Stimulated activated CD4-positive, alpha-beta T cell treated with anti-CD3 and anti-CD28 coated beads, Interleukin-4, amount 100 ng/mL, for 24 hours (primary cell): ENCODE measurements around the gene WDR6.
"Not testable (repeated sequence)": the region's sequence is repeated elsewhere in the genome, so short reads cannot be mapped to it uniquely, and the experiment has no call there.

ENCODE experiments used
- DNase-seq: peaks from one replicate; pipeline ENCODE4 v3.0.0-alpha.2; 2020

Gene WDR6

DNA sequence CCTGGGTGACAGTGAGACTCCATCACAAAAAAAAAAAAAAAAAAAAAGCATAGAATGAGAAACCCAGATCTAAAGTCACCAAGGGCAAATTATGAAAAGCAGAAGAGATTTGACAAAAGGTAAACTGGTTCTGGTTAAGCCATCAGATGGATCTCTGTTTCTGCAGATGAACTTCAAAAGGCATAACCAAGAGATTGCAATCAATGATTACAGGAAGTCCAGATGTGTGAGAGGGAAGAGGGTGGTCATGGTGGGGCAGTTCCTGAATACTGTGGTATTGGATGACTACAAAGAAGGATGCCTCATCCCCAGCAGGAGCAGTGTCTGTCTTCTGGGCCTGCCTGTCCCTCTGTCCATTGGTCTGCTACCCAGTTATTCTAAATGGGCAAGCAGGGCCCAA lies 13.4 kb upstream of the WDR6 start:
- no peak for DNase-seq

DNA sequence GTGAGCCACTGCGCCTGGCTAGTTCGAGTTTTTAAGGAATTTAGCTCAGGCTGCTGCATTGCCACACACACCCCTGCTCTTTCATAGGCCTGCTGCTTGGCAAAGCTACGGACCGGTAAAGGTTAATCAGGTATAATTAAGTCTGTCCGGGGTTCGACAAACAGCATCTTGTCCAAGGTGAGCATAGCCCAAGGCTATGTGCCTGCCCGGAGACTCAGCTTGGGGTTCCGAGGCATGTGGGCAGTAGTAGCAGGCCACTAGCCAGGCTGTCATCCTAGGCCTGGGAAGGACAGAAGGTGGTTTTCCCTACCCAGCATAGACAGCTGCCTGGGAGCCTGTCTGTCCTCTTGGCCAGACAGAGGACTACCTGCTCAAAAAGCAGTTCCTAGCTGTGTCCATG lies 10.6 kb upstream of the WDR6 start:
- DNase-seq: no peak

DNA sequence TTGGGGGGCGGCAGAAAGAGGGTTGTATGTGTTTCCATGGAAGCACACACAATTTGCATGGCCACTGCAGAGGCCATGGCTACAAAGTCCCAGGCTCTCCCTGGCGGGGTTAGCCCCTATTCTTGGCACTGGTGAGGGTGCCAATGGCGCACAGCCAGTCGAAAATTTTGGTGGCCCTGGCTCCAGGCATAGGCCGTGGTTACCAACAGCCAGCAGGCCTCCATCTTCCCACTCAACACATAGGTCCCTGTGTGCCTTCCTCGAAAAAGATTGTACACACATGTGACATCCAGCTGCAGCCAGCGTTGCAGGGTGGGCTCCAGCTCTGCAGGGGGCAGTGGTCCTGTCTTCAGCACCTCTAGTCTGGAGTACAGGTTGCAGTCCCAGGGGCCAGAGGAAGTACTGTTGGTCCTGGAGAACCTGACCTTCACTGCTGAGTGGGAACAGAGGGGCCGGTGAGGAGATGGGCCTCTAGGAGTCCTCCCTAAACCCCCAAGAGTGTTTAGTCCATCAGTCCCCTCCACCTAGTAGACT lies 10.0 kb upstream of the WDR6 start:
- no peak for DNase-seq

DNA sequence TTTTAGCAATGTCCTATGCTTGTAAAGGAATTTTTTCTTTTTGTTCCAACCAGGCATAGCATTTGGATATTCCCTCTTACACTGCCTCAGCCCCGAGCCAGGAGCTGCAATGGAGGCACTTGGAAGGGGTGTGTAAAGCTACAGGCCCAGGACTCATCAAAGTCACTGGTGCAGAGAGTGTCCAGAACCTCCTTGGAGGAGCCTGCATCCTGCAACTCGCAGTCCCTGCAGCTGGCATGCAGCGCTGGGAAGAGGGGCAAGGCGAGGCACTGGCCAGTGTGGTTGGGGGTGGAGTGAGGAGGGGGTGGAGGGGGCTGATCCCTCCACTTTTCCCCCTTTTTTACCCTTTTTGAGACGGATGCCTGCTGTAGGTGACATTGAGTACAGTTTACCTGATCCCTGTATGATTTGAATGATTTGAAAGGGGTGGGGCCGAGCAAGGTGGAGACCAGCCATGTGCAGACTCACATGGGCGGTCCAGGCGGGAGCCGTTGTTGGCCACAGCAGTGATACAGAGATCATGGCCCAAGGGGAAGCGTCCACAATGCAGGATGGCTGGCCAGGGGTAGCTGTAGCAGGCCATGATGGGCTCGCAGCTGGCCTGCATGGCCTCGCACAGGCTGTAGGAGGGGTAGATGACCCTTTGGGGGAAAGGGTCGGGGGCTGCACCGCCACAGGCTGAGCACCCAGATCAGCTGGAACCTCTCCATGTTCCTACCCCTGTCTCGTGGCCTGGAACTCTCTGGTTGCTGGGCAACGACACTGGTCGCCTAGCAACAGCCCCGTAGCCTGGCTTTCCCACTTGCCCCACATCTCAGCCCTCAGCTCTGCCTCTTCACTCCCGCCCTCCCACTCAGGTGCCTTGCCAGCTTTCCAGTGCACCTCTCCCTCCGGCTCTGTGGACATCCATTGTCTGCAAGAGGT lies 9.2 kb upstream of the WDR6 start:
- no peak for DNase-seq

GRCh38 chr3:48999085-48999858 lies 7.9 kb upstream of the WDR6 start:
- no peak for DNase-seq

- no peak for DNase-seq
Measured at GRCh38 chr3:49001155-49001554, 6.0 kb upstream of the WDR6 start.

- DNase-seq: no peak
Measured at GRCh38 chr3:49004352-49005302, 2.6 kb upstream of the WDR6 start.

DNA sequence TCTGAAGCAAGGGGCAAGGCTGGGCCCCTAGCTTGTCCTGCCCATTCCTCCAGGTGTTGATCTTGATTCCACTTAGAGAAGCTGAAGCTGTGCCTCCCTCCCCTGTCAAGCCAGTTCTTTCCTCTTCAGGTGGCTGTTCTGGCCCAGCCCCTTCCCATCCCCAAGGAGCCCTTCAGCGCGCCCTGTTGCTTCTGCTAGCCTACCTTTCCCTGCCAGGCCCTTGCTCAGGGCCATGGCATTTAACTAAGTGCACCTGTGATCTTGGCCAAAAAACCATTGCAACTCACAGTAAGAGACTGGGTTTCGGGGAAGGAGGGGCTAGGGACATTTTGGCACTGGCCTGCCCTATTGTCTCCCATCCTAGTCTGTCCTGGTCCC lies 1.9 kb upstream of the WDR6 start:
- no peak for DNase-seq

- DNase-seq: no peak
Measured at GRCh38 chr3:49005998-49006397, 1.2 kb upstream of the WDR6 start.

DNA sequence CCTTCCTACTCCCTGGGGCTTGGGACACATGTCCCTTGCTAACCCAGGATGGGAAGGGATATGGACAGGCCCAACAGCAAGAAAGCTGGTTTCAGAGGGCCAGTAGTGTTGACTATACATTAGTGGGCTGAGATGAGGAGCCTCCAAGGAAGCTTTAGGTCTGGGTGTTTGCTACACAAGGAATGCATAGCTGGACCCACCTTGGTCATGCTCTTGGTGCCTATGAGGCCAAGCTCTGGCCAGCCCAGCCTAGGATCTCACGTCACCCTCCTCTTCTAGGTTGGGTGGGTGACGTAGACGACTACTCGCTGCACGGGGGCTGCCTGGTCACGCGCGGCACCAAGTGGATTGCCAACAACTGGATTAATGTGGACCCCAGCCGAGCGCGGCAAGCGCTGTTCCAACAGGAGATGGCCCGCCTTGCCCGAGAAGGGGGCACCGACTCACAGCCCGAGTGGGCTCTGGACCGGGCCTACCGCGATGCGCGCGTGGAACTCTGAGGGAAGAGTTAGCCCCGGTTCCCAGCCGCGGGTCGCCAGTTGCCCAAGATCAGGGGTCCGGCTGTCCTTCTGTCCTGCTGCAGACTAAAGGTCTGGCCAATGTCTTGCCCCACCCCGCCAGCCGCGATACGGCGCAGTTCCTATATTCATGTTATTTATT lies 653 bp upstream of the WDR6 start:
- DNase-seq: no peak

DNA sequence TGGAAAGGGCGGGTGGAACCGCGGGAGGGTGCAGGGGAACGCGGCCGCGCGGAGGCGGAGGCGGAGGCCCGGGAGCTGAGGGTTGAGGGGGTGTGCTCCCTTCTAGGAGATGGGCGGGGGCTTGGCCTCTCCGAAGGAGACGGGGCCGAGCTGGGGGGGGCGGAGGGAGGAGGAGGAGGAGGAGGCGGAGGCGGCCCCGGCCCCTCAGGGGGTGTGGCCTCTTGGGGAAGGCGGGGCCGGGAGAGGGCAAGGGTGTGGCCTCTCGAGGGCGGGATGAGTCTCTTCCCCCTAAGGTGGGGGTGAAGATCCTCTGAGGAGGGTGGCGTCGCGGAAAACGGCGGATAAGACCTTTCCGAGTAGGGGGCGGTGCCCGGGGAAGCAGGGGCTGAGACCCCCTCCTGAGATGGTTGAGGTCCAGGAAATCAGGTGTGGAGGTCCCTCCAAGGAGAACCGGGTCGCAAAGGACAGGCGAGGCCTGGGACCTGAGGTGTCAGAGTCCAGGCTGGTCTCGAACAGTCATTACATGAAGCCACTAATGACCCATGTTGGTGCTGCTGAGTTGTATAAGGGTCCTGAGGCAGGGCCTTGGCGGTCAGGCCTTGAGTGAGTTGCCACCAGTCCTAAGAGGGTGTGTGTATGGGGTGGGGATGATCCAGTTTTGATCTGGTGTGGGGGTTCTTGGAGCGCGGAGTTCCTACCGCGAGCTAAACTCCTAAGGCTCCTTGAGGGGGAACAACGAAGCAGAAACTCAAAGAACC lies 759 bp downstream of the WDR6 start:
- peak; percentile 84 for DNase-seq

- not testable (repeated sequence) for DNase-seq
Measured at GRCh38 chr3:49008627-49009026, 1.4 kb downstream of the WDR6 start.

DNA sequence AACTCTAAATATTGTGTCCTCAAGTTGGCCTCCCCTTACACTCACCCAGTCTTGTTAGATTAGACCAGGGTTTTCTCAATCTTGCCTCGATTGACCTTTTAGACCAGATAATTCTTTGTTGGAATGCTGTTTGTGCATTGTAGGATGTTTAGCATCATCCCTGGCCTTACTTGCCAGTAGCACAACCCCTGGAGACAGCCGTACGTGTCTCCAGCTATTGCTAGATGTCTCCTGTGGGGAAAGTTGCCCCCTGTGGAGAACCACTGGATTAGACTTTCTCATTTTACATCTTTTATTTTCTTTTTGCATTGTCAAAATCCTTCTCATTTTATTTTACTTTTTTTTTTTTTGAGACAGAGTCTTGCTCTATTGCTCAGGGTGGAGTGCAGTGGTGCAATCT lies 2.2 kb downstream of the WDR6 start:
- no peak for DNase-seq

DNA sequence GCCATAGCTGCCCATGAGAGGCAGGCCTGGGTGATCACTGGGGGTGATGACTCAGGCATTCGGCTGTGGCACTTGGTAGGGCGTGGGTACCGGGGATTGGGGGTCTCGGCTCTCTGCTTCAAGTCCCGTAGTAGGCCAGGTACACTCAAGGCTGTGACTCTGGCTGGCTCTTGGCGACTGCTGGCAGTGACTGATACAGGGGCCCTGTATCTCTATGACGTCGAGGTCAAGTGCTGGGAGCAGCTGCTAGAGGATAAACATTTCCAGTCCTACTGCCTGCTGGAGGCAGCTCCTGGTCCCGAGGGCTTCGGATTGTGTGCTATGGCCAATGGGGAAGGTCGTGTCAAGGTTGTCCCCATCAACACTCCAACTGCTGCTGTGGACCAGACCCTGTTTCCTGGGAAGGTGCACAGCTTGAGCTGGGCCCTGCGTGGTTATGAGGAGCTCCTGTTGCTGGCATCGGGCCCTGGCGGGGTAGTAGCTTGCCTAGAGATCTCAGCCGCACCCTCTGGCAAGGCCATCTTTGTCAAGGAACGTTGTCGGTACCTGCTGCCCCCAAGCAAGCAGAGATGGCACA lies 5.3 kb downstream of the WDR6 start:
- DNase-seq: no peak

DNA sequence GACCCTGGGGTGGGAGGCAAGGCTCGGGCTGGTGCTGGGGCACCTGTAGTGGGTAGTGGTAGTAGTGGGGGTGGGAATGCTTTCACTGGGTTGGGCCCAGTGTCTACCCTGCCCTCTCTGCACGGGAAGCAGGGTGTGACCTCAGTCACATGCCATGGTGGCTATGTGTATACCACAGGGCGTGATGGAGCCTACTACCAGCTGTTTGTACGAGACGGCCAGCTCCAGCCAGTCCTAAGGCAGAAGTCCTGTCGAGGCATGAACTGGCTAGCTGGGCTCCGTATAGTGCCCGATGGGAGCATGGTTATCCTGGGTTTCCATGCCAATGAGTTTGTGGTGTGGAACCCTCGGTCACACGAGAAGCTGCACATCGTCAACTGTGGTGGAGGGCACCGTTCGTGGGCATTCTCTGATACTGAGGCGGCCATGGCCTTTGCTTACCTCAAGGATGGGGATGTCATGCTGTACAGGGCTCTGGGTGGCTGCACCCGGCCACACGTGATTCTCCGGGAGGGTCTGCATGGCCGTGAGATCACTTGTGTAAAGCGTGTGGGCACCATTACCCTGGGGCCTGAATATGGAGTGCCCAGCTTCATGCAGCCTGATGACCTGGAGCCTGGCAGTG lies 6.0 kb downstream of the WDR6 start:
- DNase-seq: no peak

GRCh38 chr3:49013738-49014660 lies 6.8 kb downstream of the WDR6 start:
- DNase-seq: peak; percentile 54

- DNase-seq: no peak
Measured at GRCh38 chr3:49015072-49015471, 7.9 kb downstream of the WDR6 start.

- DNase-seq: no peak
Measured at GRCh38 chr3:49015765-49016164, 8.6 kb downstream of the WDR6 start.
